HG03025 (cell line): ENCODE measurements around the gene KLF1.

Experiments used
- ATAC-seq: cut with Tn5 transposase; IDR thresholded peaks from one replicate; pipeline ENCODE4 v1.9.1; 2021; ENCODE audit warnings: mild to moderate bottlenecking, moderate library complexity; ENCODE audit not compliant: unreplicated experiment, low FRiP score

Gene KLF1

DNA sequence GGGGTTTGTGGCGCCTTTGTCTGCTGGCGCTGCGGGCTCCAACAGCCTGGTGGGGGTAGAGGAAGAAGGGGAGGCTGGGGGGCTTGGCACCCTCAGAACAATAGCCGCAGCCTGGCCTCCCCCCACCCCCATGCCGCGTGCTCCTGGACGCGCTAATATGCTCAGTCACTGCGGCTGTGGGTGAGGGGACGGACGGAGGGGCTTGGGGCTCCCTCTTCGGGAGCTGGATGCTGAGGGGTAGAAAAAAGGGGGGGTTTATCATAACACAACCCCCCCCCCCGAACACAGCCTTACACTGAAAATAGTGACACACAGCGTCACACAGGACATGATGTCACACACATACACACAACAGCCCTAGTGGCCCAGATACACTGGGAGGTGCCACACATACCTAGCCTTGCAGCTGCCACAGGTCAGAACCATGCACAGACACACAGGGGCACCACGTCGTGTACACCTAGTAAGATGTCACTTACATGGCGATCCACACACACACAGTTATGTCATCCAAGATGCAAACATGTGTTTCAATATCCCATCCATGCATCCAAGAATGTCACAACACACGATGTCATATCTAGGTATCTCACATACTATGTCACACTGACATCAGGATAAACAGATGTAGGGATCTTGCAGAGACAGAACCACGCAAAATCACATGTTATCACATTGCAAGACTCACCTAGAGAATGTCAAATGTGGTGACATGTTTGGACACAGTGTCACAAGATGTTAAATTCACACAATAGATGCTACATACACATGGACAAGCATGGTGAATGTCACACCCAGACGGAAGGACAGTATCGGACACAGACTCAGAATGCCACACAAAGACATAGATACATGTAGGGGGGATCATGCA lies 47.9 kb downstream of the KLF1 start:
- no peak for ATAC-seq

DNA sequence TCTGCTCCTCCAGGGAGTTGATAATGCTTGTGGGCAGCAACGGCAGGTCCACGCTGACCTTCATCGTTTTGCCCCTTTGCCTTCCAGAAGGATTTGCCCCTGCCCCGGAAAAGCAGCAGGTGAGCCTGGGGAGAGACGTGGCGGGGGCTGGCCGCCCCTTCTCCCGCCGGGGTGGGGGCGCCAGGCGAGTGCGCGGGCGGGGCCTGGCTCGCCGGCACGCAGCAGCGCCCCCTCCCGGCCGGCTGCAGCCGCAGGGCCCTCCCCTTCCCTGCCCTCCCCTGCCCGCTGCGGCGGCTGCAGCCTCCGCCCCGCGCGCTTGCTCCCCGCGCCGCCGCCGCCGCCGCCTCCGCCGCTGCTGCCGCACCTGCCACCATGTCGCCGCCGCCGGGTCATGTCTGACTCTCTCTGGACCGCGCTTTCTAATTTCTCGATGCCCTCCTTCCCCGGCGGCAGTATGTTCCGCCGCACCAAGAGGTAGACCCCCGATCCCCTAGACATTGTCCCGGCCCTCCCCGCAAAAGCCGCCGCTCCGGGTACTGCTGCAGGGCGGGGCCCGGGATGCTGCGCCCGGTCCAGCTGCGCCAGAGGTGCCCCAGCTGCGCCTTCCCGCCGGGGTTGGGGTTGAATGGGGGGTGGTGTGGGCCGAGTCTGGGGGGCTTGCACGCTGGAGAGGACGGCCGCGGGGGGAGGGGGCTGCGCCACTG lies 48.7 kb downstream of the KLF1 start, which contains the start of gene MAST1:
MAST1 (plus strand) TSS at position 334 of the 704 bp plus-strand sequence; CDS start at position 392, 58 bp downstream.
- no peak for ATAC-seq

DNA sequence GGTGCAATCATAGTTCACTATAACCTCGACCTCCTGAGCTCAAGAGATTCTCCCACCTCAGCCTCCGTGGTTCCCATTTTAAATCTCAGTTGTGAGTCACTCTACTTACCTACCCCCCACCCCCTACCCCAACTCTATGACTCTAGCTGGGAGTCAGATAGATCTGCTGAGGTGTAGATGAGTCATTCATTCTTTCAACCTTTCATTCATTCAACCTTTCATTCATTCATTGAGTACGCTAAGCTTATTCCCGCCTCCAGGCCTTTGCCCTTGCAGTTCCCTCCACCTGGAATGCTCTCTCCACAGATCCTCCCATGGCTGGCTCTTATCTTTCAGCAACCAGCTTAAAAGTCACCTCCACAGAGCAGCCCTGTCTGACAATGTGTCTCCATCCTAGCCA lies 49.8 kb downstream of the KLF1 start:
- no peak for ATAC-seq

DNA sequence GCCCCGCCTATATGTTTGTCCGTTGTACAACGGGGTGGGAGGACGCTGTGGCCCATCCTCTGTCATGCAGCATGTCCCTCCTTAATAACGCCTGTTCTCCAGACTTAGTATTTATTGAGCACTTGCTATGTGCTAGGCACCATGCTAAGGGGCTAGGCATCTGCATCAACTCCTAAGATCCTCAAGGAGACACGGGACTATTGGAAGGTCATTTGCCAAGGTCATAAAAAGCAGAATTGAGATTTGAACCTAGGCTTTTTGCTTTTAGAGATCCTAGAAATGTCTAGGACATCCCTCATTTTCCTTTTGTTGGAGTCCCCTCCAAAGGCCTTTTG lies 50.5 kb downstream of the KLF1 start:
- ATAC-seq: no peak

DNA sequence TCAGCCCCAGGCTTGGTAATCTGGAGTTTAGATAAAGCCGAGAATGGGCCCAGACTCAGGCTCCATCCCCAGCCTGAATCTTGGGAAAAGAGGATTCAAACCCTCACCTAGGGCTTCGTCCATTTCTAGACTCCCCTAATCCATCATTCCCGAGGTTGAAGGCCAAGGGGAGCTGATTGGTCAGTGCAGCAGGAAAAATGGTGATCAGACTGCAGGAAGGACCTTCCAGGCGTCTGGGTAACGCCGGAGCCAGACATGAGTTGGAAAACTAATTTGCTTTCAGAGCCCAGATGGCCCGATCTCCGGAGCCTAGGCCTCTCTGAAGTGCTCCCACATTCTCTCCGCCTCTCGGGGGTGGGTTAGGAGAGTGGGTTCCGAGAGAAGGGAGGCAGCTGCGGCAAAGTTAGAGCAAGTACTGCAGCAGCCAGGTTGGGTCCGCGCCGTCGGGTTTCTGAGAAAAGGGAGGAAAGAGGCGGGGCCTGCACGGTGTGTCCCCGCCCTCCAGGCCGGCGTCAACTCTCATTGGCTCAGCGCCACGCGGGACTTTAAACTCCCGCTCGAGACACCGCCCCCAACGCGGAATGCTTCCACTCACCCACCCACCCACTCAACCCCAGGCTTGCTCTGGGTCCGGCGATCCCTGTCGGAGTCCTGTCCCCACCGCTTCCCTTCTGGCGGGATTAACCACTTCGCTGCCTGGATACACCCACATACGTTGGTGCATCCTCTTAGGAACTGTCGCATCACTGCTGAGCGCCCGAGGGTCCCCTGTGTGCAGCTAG lies 51.8 kb downstream of the KLF1 start:
- ATAC-seq: no peak

DNA sequence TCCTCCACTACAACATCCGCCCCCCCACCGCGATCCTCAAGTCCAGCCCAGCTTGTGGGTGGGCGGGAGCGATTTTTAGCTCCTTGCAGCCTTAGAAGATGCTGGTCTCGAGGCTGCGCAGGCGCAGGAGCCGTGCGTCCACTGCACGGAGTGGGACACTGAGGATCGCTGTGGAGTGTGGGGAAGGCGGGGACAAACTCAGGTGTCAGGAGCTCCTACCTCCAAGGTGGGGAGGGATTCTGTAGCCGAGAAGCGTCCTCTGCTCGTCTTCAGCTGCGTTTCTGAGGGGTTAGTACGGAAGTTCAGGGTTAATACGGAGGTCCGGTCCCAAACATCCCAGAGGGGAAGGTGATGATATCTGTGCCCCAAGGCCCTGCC lies 52.4 kb downstream of the KLF1 start, which contains the start of gene RTBDN:
RTBDN (minus strand) TSS at position 14 of the 378 bp plus-strand sequence. CDS start 4,600 bp downstream, outside the sequence.
- no peak for ATAC-seq
